Glomerular endothelial cell (primary cell): ENCODE results near the gene TMEM11. TPM values are rescaled to one million over a fixed set of nuclear protein-coding genes. Genes with fewer than 3 reads are reported as not detected.

Experiments used
- DNase-seq: peaks from one replicate; pipeline ENCODE4 v3.0.0-alpha.2; 2011; ENCODE audit warnings: low read depth, low spot score; ENCODE audit errors: extremely low read depth
- total RNA-seq: library from RNA; depleted of rRNA; stranded (reverse); fragments of >200 nt; gene quantifications from 2 replicates; pipeline ENCODE4 v1.2.3, GENCODE V29; 2015

TMEM11 gene
- total RNA-seq, 1 donor from 2014 or later, result 33.8 TPM

GRCh38 chr17:21186399-21187187, 27.4 kb downstream of the TMEM11 start:
- DNase-seq, result peak; percentile 61

GRCh38 chr17:21185061-21185460, 28.9 kb downstream of the TMEM11 start:
- no peak for DNase-seq

- no peak for DNase-seq
Measured at GRCh38 chr17:21184570-21184969, 29.4 kb downstream of the TMEM11 start.

GRCh38 chr17:21183468-21183867, 30.5 kb downstream of the TMEM11 start:
- no peak for DNase-seq

- DNase-seq, result no peak
Measured at GRCh38 chr17:21177854-21178600, 35.9 kb downstream of the TMEM11 start.

GRCh38 chr17:21177401-21177800, 36.6 kb downstream of the TMEM11 start:
- DNase-seq, result no peak

- DNase-seq, result no peak
Measured at GRCh38 chr17:21176773-21177395, 37.1 kb downstream of the TMEM11 start.

- DNase-seq, result no peak
Measured at GRCh38 chr17:21174713-21175112, 39.2 kb downstream of the TMEM11 start.

- DNase-seq, result no peak
Measured at GRCh38 chr17:21174186-21174585, 39.8 kb downstream of the TMEM11 start.

- DNase-seq, result no peak
Measured at GRCh38 chr17:21173543-21173942, 40.4 kb downstream of the TMEM11 start.

GRCh38 chr17:21172846-21173245, 41.1 kb downstream of the TMEM11 start:
- DNase-seq, result no peak

- no peak for DNase-seq
Measured at GRCh38 chr17:21171970-21172510, 41.9 kb downstream of the TMEM11 start.

- DNase-seq, result no peak
Measured at GRCh38 chr17:21171309-21171922, 42.5 kb downstream of the TMEM11 start.

- DNase-seq, result no peak
Measured at GRCh38 chr17:21170809-21171208, 43.2 kb downstream of the TMEM11 start.

GRCh38 chr17:21169496-21169895, 44.5 kb downstream of the TMEM11 start:
- no peak for DNase-seq

- no peak for DNase-seq
Measured at GRCh38 chr17:21168555-21168865, 45.5 kb downstream of the TMEM11 start.

- no peak for DNase-seq
Measured at GRCh38 chr17:21167303-21167702, 46.7 kb downstream of the TMEM11 start.

- no peak for DNase-seq
Measured at GRCh38 chr17:21166595-21167210, 47.3 kb downstream of the TMEM11 start.

- no peak for DNase-seq
Measured at GRCh38 chr17:21165922-21166594, 47.9 kb downstream of the TMEM11 start.

- no peak for DNase-seq
Measured at GRCh38 chr17:21164620-21165019, 49.3 kb downstream of the TMEM11 start.
